ENCODE measurements around the gene IL5.

GRCh38 chr5:132525299-132525724, 18.0 kb downstream of the IL5 start:
- TF ChIP-seq CTCF (conservative IDR thresholded peaks at IDR 0.05 in 1 of 2, IDR thresholded peaks at IDR 0.05 in 1 of 2; ENCODE audit: low read depth in 1 of 2, low read length in 2 of 2): no peak
- TF ChIP-seq EZH2 (IDR thresholded peaks at IDR 0.05; ENCODE audit: low read length, missing control alignments): no peak

Data from fibroblast of lung (primary cell).